Measurements from ENCODE around the gene CLMP.
A peak's percentile ranks its signal among the peaks of the same experiment; 100 is the strongest.

The CLMP gene

DNA sequence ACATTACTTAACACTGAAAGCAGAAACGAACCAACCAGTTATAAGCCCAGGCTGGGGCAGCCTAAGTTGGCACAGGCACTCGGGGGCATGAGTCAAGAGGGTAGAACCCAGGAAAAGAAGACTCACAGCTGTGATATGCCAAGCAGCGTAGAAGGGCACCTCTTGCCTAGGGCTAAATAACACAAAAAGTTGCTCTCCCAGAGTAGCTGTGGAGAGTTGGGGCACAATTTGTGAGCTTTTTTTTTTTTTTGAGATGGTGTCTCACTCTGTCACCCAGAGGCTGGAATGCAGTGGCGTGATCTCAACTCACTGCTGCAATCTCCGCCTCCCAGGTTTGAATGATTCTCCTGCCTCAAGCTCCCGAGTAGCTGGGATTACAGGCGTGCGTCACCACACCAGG is 8.8 kb downstream of the CLMP start:
- H4K8ac ChIP-seq (ENCODE audit: low read depth, low read length) = no peak overlapping the region
- no peak overlapping the region for H2BK15ac ChIP-seq (ENCODE audit: low read length)
- H2AFZ ChIP-seq (ENCODE audit: low read length) = no peak overlapping the region
- no CpG with 5 or more reads among the region's 8 CpGs for WGBS, 2 donors (ENCODE audit: extremely low coverage in 2 of 2, insufficient read length in 2 of 2, insufficient replicate concordance in 1 of 2)
- H2BK5ac ChIP-seq (ENCODE audit: low read length) = no peak overlapping the region
- no peak for DNase-seq (ENCODE audit: low spot score)
- no peak overlapping the region for H4K91ac ChIP-seq (ENCODE audit: low read depth, low read length, poor library complexity)
- no peak overlapping the region for H3K23ac ChIP-seq (ENCODE audit: low read depth, low read length, poor library complexity)
- H3K27me3 ChIP-seq (ENCODE audit: control insufficient read depth in 3 of 3, insufficient read depth in 3 of 3, low read depth in 1 of 3, low read length in 3 of 3) = no peaks in the 10 kb centered on the region
- no peaks in the 10 kb centered on the region for H3K9me3 ChIP-seq (replicated peaks in 1 of 2; ENCODE audit: control insufficient read depth in 2 of 2, insufficient read depth in 1 of 2, low read depth in 1 of 2, low read length in 2 of 2)
- no peak overlapping the region for H3K4me2 ChIP-seq (ENCODE audit: insufficient read depth, low read length, poor library complexity, severe bottlenecking)
- H3K36me3 ChIP-seq (replicated peaks in 1 of 2; ENCODE audit: control insufficient read depth in 2 of 2, insufficient read depth in 2 of 2, low read length in 2 of 2) = no peaks in the 10 kb centered on the region
- H3K14ac ChIP-seq (ENCODE audit: low read length) = no peak overlapping the region
- H3K9ac ChIP-seq (ENCODE audit: low read depth, low read length, poor library complexity) = no peak overlapping the region
- no peak overlapping the region for H2BK12ac ChIP-seq (ENCODE audit: low read length)
- H2AK5ac ChIP-seq (ENCODE audit: low read depth, low read length) = no peak overlapping the region
- H3K4ac ChIP-seq (ENCODE audit: low read length) = no peak overlapping the region
- H3K18ac ChIP-seq (ENCODE audit: low read length) = no peak overlapping the region
- no peak overlapping the region for H2BK120ac ChIP-seq (ENCODE audit: low read depth, low read length)
- no peak overlapping the region for H3K4me3 ChIP-seq (ENCODE audit: low read length in 2 of 2)
- peaks cover 14 to 19% of the 10 kb centered on the region in 2 donors for H3K4me1 ChIP-seq (ENCODE audit: control insufficient read depth in 2 of 2, insufficient read depth in 1 of 2, low read depth in 1 of 2, low read length in 2 of 2)
- H3K27ac ChIP-seq (replicated peaks; ENCODE audit: low read length) = no peak overlapping the region
- no peaks in the 10 kb centered on the region for H3K79me1 ChIP-seq (ENCODE audit: low read depth, low read length)

DNA sequence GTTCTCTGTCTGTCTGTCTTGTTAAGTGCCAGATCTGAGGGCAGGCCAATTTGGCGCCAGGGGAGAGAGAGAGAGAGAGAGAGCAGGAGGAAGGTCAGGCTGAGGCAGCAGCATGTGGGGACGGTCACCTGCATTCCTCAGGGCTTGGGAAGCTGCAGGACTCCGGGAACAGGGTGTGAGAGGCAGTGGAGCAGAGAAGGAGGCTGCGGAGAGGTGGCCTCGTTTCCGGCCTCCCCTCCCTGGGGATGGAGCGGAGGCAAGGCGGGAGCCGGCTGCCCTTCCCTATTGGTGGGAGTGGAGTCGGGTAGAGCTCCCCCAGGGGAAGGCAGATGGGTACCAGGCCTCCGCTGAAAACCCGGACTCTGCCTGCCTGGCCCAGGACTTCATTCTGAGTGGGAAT is 9.7 kb downstream of the CLMP start:
- Histone ChIP-seq H2AFZ (ENCODE audit: low read length) (peak overlapping the region; percentile 48), H4K8ac (ENCODE audit: low read depth, low read length) (no peak overlapping the region), H3K79me1 (ENCODE audit: low read depth, low read length) (no peaks in the 10 kb centered on the region), H2AK5ac (ENCODE audit: low read depth, low read length) (peak overlapping the region; percentile 41), H2BK15ac (ENCODE audit: low read length) (peak overlapping the region; percentile 46), H3K4me3 (ENCODE audit: low read length in 2 of 2) (no peak overlapping the region), H2BK5ac (ENCODE audit: low read length) (no peak overlapping the region), H3K27ac (replicated peaks; ENCODE audit: low read length) (no peak overlapping the region), H3K27me3 (ENCODE audit: control insufficient read depth in 3 of 3, insufficient read depth in 3 of 3, low read depth in 1 of 3, low read length in 3 of 3) (no peaks in the 10 kb centered on the region), H3K18ac (ENCODE audit: low read length) (peak overlapping the region; percentile 2), H3K36me3 (replicated peaks in 1 of 2; ENCODE audit: control insufficient read depth in 2 of 2, insufficient read depth in 2 of 2, low read length in 2 of 2) (no peaks in the 10 kb centered on the region), H3K4me1 (ENCODE audit: control insufficient read depth in 2 of 2, insufficient read depth in 1 of 2, low read depth in 1 of 2, low read length in 2 of 2) (peaks cover 14 to 19% of the 10 kb centered on the region in 2 donors), H2BK12ac (ENCODE audit: low read length) (no peak overlapping the region), H2BK120ac (ENCODE audit: low read depth, low read length) (no peak overlapping the region), H3K23ac (ENCODE audit: low read depth, low read length, poor library complexity) (no peak overlapping the region), H3K9ac (ENCODE audit: low read depth, low read length, poor library complexity) (no peak overlapping the region), H4K91ac (ENCODE audit: low read depth, low read length, poor library complexity) (no peak overlapping the region), H3K4ac (ENCODE audit: low read length) (no peak overlapping the region), H3K9me3 (replicated peaks in 1 of 2; ENCODE audit: control insufficient read depth in 2 of 2, insufficient read depth in 1 of 2, low read depth in 1 of 2, low read length in 2 of 2) (no peaks in the 10 kb centered on the region), H3K14ac (ENCODE audit: low read length) (no peak overlapping the region), H3K4me2 (ENCODE audit: insufficient read depth, low read length, poor library complexity, severe bottlenecking) (no peak overlapping the region)
- no CpG with 5 or more reads among the region's 12 CpGs for WGBS, 2 donors (ENCODE audit: extremely low coverage in 2 of 2, insufficient read length in 2 of 2, insufficient replicate concordance in 1 of 2)
- DNase-seq (ENCODE audit: low spot score) = no peak

DNA sequence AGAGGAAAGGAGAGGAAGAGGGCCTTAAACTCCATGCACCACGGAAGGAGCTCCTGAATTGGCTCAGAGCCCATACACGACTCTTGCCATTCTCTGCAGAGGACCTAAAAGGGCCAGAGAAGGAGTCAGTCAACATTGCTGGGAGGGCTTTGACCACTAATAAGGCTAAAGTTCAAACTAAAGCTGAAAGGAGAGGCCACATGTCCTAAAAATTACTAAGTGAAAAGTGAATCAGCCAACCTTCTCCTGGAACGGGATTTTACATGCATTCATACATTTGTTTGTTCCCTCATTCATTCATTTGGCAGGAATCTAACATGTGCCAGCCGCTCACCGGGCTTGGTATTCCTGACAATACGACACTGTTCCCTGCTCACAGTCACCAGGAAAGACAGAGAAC is 10.5 kb downstream of the CLMP start:
- no peak overlapping the region for H3K27ac ChIP-seq (replicated peaks; ENCODE audit: low read length)
- H3K27me3 ChIP-seq (ENCODE audit: control insufficient read depth in 3 of 3, insufficient read depth in 3 of 3, low read depth in 1 of 3, low read length in 3 of 3) = no peaks in the 10 kb centered on the region
- H2AFZ ChIP-seq (ENCODE audit: low read length) = no peak overlapping the region
- peaks cover 2 to 4% of the 10 kb centered on the region in 2 donors for H3K9me3 ChIP-seq (replicated peaks in 1 of 2; ENCODE audit: control insufficient read depth in 2 of 2, insufficient read depth in 1 of 2, low read depth in 1 of 2, low read length in 2 of 2)
- H3K4me1 ChIP-seq (ENCODE audit: control insufficient read depth in 2 of 2, insufficient read depth in 1 of 2, low read depth in 1 of 2, low read length in 2 of 2) = peaks cover 14 to 19% of the 10 kb centered on the region in 2 donors
- H3K36me3 ChIP-seq (replicated peaks in 1 of 2; ENCODE audit: control insufficient read depth in 2 of 2, insufficient read depth in 2 of 2, low read length in 2 of 2) = no peaks in the 10 kb centered on the region
- no peak overlapping the region for H3K23ac ChIP-seq (ENCODE audit: low read depth, low read length, poor library complexity)
- no peak overlapping the region for H2BK120ac ChIP-seq (ENCODE audit: low read depth, low read length)
- H3K79me1 ChIP-seq (ENCODE audit: low read depth, low read length) = no peaks in the 10 kb centered on the region
- no peak for DNase-seq (ENCODE audit: low spot score)
- H4K8ac ChIP-seq (ENCODE audit: low read depth, low read length) = no peak overlapping the region
- no peak overlapping the region for H3K9ac ChIP-seq (ENCODE audit: low read depth, low read length, poor library complexity)
- H4K91ac ChIP-seq (ENCODE audit: low read depth, low read length, poor library complexity) = no peak overlapping the region
- H3K4me2 ChIP-seq (ENCODE audit: insufficient read depth, low read length, poor library complexity, severe bottlenecking) = no peak overlapping the region
- H2AK5ac ChIP-seq (ENCODE audit: low read depth, low read length) = no peak overlapping the region
- H2BK5ac ChIP-seq (ENCODE audit: low read length) = no peak overlapping the region
- H3K14ac ChIP-seq (ENCODE audit: low read length) = no peak overlapping the region
- no peak overlapping the region for H3K18ac ChIP-seq (ENCODE audit: low read length)
- H3K4me3 ChIP-seq (ENCODE audit: low read length in 2 of 2) = no peak overlapping the region
- H2BK15ac ChIP-seq (ENCODE audit: low read length) = no peak overlapping the region
- WGBS, 2 donors (ENCODE audit: extremely low coverage in 2 of 2, insufficient read length in 2 of 2, insufficient replicate concordance in 1 of 2) = no CpG with 5 or more reads among the region's 6 CpGs
- no peak overlapping the region for H2BK12ac ChIP-seq (ENCODE audit: low read length)
- no peak overlapping the region for H3K4ac ChIP-seq (ENCODE audit: low read length)

DNA sequence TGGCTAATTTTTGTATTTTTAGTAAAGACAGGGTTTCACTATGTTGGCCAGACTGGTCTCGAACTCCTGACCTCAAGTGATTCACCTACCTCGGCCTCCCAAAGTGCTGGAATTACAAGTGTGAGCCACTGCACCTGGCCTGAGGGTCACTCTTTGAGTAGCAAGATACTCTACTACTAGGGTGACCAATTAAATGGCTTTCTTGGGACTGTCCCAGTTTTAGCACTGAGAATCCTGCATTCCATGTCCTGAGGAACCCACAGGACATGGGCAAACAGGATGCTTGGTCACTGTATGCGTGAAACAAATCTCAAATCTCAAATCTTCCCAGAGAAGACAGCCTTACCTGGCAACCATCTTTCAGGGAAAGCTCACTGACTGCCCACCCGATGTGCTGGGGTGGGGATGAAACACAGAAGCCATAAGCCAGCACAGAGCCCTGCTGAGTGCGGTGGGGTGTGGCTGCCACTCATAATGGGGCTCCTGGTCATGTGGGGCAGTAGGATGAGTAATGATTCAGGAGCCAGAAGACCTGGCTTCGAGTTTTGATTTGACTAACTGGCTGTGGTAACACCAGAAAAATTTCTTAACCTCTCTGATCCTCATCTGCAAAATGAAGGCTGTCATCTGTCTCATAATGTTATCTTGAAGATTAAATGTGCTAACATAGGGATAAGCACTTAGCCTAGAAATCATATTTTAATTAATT is 11.5 kb downstream of the CLMP start:
- no peak overlapping the region for H2BK120ac ChIP-seq (ENCODE audit: low read depth, low read length)

More for the DNA sequence above, 11.5 kb downstream of the CLMP start:
- H2AFZ ChIP-seq (ENCODE audit: low read length) = no peak overlapping the region
- H3K14ac ChIP-seq (ENCODE audit: low read length) = no peak overlapping the region
- H2BK12ac ChIP-seq (ENCODE audit: low read length) = no peak overlapping the region
- whole genome bisulfite sequencing, 2 donors (ENCODE audit: extremely low coverage in 2 of 2, insufficient read length in 2 of 2, insufficient replicate concordance in 1 of 2) = no CpG with 5 or more reads among the region's 6 CpGs
- no peak overlapping the region for H3K27ac ChIP-seq (replicated peaks; ENCODE audit: low read length)
- H3K23ac ChIP-seq (ENCODE audit: low read depth, low read length, poor library complexity) = no peak overlapping the region
- DNase-seq (ENCODE audit: low spot score) = no peak
- no peak overlapping the region for H2BK5ac ChIP-seq (ENCODE audit: low read length)
- no peak overlapping the region for H3K4me3 ChIP-seq (ENCODE audit: low read length in 2 of 2)
- H3K36me3 ChIP-seq (replicated peaks in 1 of 2; ENCODE audit: control insufficient read depth in 2 of 2, insufficient read depth in 2 of 2, low read length in 2 of 2) = no peaks in the 10 kb centered on the region
- no peak overlapping the region for H4K8ac ChIP-seq (ENCODE audit: low read depth, low read length)
- H3K4me2 ChIP-seq (ENCODE audit: insufficient read depth, low read length, poor library complexity, severe bottlenecking) = no peak overlapping the region
- H3K9me3 ChIP-seq (replicated peaks in 1 of 2; ENCODE audit: control insufficient read depth in 2 of 2, insufficient read depth in 1 of 2, low read depth in 1 of 2, low read length in 2 of 2) = peaks cover 2 to 4% of the 10 kb centered on the region in 2 donors
- H3K79me1 ChIP-seq (ENCODE audit: low read depth, low read length) = no peaks in the 10 kb centered on the region
- no peak overlapping the region for H3K4ac ChIP-seq (ENCODE audit: low read length)
- peaks cover 11 to 15% of the 10 kb centered on the region in 2 donors for H3K4me1 ChIP-seq (ENCODE audit: control insufficient read depth in 2 of 2, insufficient read depth in 1 of 2, low read depth in 1 of 2, low read length in 2 of 2)
- H4K91ac ChIP-seq (ENCODE audit: low read depth, low read length, poor library complexity) = no peak overlapping the region
- H3K27me3 ChIP-seq (ENCODE audit: control insufficient read depth in 3 of 3, insufficient read depth in 3 of 3, low read depth in 1 of 3, low read length in 3 of 3) = no peaks in the 10 kb centered on the region
- H2AK5ac ChIP-seq (ENCODE audit: low read depth, low read length) = no peak overlapping the region
- H3K9ac ChIP-seq (ENCODE audit: low read depth, low read length, poor library complexity) = no peak overlapping the region
- H3K18ac ChIP-seq (ENCODE audit: low read length) = no peak overlapping the region
- H2BK15ac ChIP-seq (ENCODE audit: low read length) = no peak overlapping the region

Measured in neuronal stem cell (in vitro differentiated cells).